ENCODE results near the gene ATG9B.

ATG9B gene

DNA sequence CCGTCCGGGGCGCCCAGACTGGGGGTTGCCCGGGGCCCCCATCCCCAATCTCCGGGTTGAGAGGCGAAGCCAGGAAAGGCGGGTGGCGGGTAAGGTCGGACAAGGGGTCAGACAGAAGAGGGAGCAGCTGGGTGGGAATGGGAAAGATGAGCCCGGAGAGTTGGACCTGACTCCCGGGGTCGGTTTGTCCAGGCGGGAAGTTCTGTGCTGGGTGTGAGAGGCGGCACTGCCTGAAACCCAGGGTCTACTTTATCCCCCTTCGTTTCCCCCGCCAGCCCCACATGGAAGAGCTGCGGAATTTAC, 35.8 kb upstream of the ATG9B start:
- peak overlapping the region; percentile 76 for H3K4me3 ChIP-seq (ENCODE audit: low read depth, low read length)
- no peaks in the 10 kb centered on the region for H3K27me3 ChIP-seq (replicated peaks)
- TF ChIP-seq, protein P1, sequence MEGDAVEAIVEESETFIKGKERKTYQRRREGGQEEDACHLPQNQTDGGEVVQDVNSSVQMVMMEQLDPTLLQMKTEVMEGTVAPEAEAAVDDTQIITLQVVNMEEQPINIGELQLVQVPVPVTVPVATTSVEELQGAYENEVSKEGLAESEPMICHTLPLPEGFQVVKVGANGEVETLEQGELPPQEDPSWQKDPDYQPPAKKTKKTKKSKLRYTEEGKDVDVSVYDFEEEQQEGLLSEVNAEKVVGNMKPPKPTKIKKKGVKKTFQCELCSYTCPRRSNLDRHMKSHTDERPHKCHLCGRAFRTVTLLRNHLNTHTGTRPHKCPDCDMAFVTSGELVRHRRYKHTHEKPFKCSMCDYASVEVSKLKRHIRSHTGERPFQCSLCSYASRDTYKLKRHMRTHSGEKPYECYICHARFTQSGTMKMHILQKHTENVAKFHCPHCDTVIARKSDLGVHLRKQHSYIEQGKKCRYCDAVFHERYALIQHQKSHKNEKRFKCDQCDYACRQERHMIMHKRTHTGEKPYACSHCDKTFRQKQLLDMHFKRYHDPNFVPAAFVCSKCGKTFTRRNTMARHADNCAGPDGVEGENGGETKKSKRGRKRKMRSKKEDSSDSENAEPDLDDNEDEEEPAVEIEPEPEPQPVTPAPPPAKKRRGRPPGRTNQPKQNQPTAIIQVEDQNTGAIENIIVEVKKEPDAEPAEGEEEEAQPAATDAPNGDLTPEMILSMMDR (IDR thresholded peaks at IDR 0.05; ENCODE audit: low read depth, low read length, missing control alignments): no peak
- in situ Hi-C loops (cut with HindIII; ENCODE audit: low pct_ligation_motif_present, low sequenced_read_pairs): no loop called here
- peaks cover 14% of the 10 kb centered on the region for H3K36me3 ChIP-seq (replicated peaks)
- no peak for DNase-seq
- peak overlapping the region; percentile 92 for H3K27ac ChIP-seq

GRCh38 chr7:151059367-151060112, 35.2 kb upstream of the ATG9B start, which contains the start of gene SLC4A2:
Gene SLC4A2 (plus strand): TSS chr7:151059589. CDS start chr7:151061988, 2,399 bp downstream.
- Histone ChIP-seq H3K27ac (peak within 1 kb of the TSS; percentile 92), H3K36me3 (replicated peaks) (peaks cover 8% of the 10 kb centered on the region), H3K27me3 (replicated peaks) (no peaks in the 10 kb centered on the region), H3K4me3 (ENCODE audit: low read depth, low read length) (peak within 1 kb of the TSS; percentile 76)
- in situ Hi-C loops (cut with HindIII; ENCODE audit: low pct_ligation_motif_present, low sequenced_read_pairs): no loop called here
- TF ChIP-seq, protein P1 (IDR thresholded peaks at IDR 0.05; ENCODE audit: low read depth, low read length, missing control alignments): peak; percentile 70
- peak; percentile 42 for DNase-seq

DNA sequence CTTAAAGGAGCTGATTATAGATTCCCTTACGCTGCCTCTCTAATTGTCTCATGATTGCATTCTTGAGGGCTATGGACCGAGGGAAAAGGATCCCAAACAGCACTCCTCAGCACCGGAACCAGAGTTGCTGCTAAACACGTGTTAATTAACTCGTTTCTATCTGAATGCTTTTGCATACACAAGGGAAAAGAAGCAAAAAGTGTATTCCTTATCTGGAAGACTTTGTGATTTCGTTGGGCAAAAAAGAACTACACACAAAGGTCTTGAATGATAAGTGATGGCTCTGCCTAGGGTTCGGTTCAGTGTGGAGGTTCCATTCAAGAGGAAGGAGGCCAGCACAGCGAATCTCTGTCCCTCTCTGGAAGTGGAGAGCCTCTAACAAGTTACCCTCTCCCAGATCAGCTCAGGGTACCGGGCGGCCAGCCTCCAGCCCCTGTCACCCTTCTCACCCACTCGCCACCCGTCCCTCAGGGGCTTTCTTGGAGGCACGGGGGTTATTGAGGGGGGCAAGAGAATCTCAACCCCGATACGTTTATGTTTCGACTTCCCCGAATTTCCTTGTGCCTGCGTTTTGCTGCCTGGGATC, 34.6 kb upstream of the ATG9B start:
- TF ChIP-seq, protein P1 (IDR thresholded peaks at IDR 0.05; ENCODE audit: low read depth, low read length, missing control alignments): no peak
- no peaks in the 10 kb centered on the region for H3K27me3 ChIP-seq (replicated peaks)
- DNase-seq: no peak
- H3K4me3 ChIP-seq (ENCODE audit: low read depth, low read length): peak overlapping the region; percentile 76
- peak overlapping the region; percentile 92 for H3K27ac ChIP-seq
- in situ Hi-C loops (cut with HindIII; ENCODE audit: low pct_ligation_motif_present, low sequenced_read_pairs): no loop called here
- peaks cover 6% of the 10 kb centered on the region for H3K36me3 ChIP-seq (replicated peaks)

DNA sequence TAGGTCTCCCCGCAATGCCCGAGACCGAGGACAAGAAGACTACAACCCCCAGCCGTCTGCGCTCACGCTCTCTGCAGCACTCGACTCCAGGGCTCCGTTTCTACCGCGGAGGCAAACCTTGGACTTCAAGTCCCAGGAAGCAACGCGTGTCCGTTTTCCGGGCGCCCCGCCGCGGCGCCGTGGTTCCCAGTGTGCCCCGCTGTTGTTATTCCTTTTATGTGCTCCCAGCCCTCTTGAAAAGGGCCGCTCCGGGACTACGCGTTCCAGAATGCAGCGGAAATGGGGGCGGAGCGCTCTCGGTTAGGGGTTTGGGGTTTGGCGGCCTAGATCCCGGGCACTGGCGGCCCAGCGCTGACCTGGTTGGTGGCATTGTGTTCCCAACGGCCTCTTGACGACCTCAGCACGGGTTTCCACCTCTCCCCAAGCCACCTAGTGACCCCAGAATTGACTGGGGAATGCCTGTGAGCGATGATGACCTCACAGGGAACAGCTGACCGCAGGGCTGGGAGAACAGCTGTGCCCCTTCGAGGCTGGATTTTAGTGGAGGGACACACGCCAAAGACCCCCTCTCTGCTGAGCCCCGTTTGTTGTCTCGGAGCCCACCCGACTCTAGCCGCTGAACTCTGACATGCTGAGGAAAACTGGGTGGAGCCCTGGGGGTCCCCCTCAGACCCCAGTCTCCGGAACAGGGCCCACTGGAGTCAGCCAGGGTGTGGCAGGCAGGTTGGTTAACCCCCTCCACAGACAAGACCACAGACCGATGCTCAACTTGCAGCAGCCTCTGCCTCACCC, 33.9 kb upstream of the ATG9B start:
- Histone ChIP-seq H3K36me3 (replicated peaks) (peaks cover 3% of the 10 kb centered on the region), H3K27me3 (replicated peaks) (no peaks in the 10 kb centered on the region), H3K4me3 (ENCODE audit: low read depth, low read length) (peak overlapping the region; percentile 76), H3K27ac (peak overlapping the region; percentile 92)
- TF ChIP-seq, protein P1 (IDR thresholded peaks at IDR 0.05; ENCODE audit: low read depth, low read length, missing control alignments): no peak
- in situ Hi-C loops (cut with HindIII; ENCODE audit: low pct_ligation_motif_present, low sequenced_read_pairs): no loop called here
- peak; percentile 100 for DNase-seq

GRCh38 chr7:151057506-151057988, 33.3 kb upstream of the ATG9B start, which contains the start of gene CDK5:
Gene CDK5 (minus strand): TSS chr7:151057897. CDS start chr7:151057848, 49 bp downstream.
- DNase-seq: no peak
- Histone ChIP-seq H3K36me3 (replicated peaks) (peaks cover 3% of the 10 kb centered on the region), H3K4me3 (ENCODE audit: low read depth, low read length) (peak within 1 kb of the TSS; percentile 76), H3K27me3 (replicated peaks) (no peaks in the 10 kb centered on the region), H3K27ac (peak within 1 kb of the TSS; percentile 92)
- TF ChIP-seq, protein P1 (IDR thresholded peaks at IDR 0.05; ENCODE audit: low read depth, low read length, missing control alignments): no peak
- in situ Hi-C loops (cut with HindIII; ENCODE audit: low pct_ligation_motif_present, low sequenced_read_pairs): no loop called here
